ENCODE data around the gene EAF1. TPM values are rescaled to one million over a fixed set of nuclear protein-coding genes. Genes with fewer than 3 reads are reported as not detected.
"Not testable (repeated sequence)": the region's sequence is repeated elsewhere in the genome, so short reads cannot be mapped to it uniquely, and the experiment has no call there.

EAF1 gene
- total RNA-seq, 1 donor from 2014 or later: 23.1 TPM

- Mint-ChIP-seq H3K27ac (no peak overlapping the region), H3K27me3 (no peaks in the 10 kb centered on the region), H3K4me3 (no peak overlapping the region), H3K4me1 (ENCODE audit: unreplicated experiment) (no peaks in the 10 kb centered on the region), H3K9me3 (no peaks in the 10 kb centered on the region), H3K36me3 (peaks cover 9% of the 10 kb centered on the region)
- no peak for DNase-seq (ENCODE audit: extremely low spot score, unreplicated experiment)
- TF ChIP-seq CTCF (conservative IDR thresholded peaks at IDR 0.05): no peak
Observed at GRCh38 chr3:15384510-15385237, 42.7 kb upstream of the EAF1 start.

- not testable (repeated sequence) for H3K27me3 Mint-ChIP-seq; H3K27ac Mint-ChIP-seq; H3K9me3 Mint-ChIP-seq; DNase-seq (ENCODE audit: extremely low spot score, unreplicated experiment); H3K4me1 Mint-ChIP-seq (ENCODE audit: unreplicated experiment); H3K36me3 Mint-ChIP-seq; H3K4me3 Mint-ChIP-seq
Observed at GRCh38 chr3:15385238-15385695, 42.1 kb upstream of the EAF1 start.

- no peak for TF ChIP-seq CTCF (conservative IDR thresholded peaks at IDR 0.05)
- no peaks in the 10 kb centered on the region for H3K9me3 Mint-ChIP-seq
- DNase-seq (ENCODE audit: extremely low spot score, unreplicated experiment): no peak
- H3K27me3 Mint-ChIP-seq: no peaks in the 10 kb centered on the region
- H3K36me3 Mint-ChIP-seq: peaks cover 9% of the 10 kb centered on the region
- no peak overlapping the region for H3K27ac Mint-ChIP-seq
- H3K4me3 Mint-ChIP-seq: no peak overlapping the region
- H3K4me1 Mint-ChIP-seq (ENCODE audit: unreplicated experiment): no peaks in the 10 kb centered on the region
Observed at GRCh38 chr3:15385901-15386653, 41.3 kb upstream of the EAF1 start.

GRCh38 chr3:15386654-15386955, 40.8 kb upstream of the EAF1 start:
- H3K27ac Mint-ChIP-seq; H3K9me3 Mint-ChIP-seq; H3K36me3 Mint-ChIP-seq; H3K27me3 Mint-ChIP-seq; H3K4me3 Mint-ChIP-seq; DNase-seq (ENCODE audit: extremely low spot score, unreplicated experiment); H3K4me1 Mint-ChIP-seq (ENCODE audit: unreplicated experiment): not testable (repeated sequence)

- no peak for DNase-seq (ENCODE audit: extremely low spot score, unreplicated experiment)
- no peaks in the 10 kb centered on the region for H3K9me3 Mint-ChIP-seq
- no peak overlapping the region for H3K4me3 Mint-ChIP-seq
- no peak for TF ChIP-seq CTCF (conservative IDR thresholded peaks at IDR 0.05)
- peaks cover 9% of the 10 kb centered on the region for H3K36me3 Mint-ChIP-seq
- no peaks in the 10 kb centered on the region for H3K27me3 Mint-ChIP-seq
- no peaks in the 10 kb centered on the region for H3K4me1 Mint-ChIP-seq (ENCODE audit: unreplicated experiment)
- no peak overlapping the region for H3K27ac Mint-ChIP-seq
Observed at GRCh38 chr3:15387171-15387581, 40.2 kb upstream of the EAF1 start.

- DNase-seq (ENCODE audit: extremely low spot score, unreplicated experiment): no peak
- Mint-ChIP-seq H3K4me3 (no peak overlapping the region), H3K27me3 (no peaks in the 10 kb centered on the region), H3K9me3 (no peaks in the 10 kb centered on the region), H3K36me3 (peaks cover 9% of the 10 kb centered on the region), H3K27ac (no peak overlapping the region), H3K4me1 (ENCODE audit: unreplicated experiment) (no peaks in the 10 kb centered on the region)
- TF ChIP-seq CTCF (conservative IDR thresholded peaks at IDR 0.05): no peak
Observed at GRCh38 chr3:15387735-15388134, 39.7 kb upstream of the EAF1 start.

GRCh38 chr3:15388335-15388734, 39.1 kb upstream of the EAF1 start:
- not testable (repeated sequence) for H3K27me3 Mint-ChIP-seq

More at GRCh38 chr3:15388335-15388734, 39.1 kb upstream of the EAF1 start:
- not testable (repeated sequence) for H3K36me3 Mint-ChIP-seq; H3K4me1 Mint-ChIP-seq (ENCODE audit: unreplicated experiment); H3K9me3 Mint-ChIP-seq; H3K4me3 Mint-ChIP-seq; DNase-seq (ENCODE audit: extremely low spot score, unreplicated experiment); H3K27ac Mint-ChIP-seq

All from type B pancreatic cell (in vitro differentiated cells).